B cell (primary cell): Measurements from ENCODE around the gene KPNA5. TPM values are rescaled to one million over a fixed set of nuclear protein-coding genes. Genes with fewer than 3 reads are reported as not detected.

ENCODE experiments used
- ATAC-seq: fragments of 200-7000 bp; cut with Tn5 transposase; one replicate; pipeline ENCODE4 v1.10.0; 2021; ENCODE audit warnings: low read depth, mild to moderate bottlenecking, moderate number of reproducible peaks, moderate library complexity
- CTCF ChIA-PET: fragments of 350-600 bp; sonication (Branson Sonifier 250); formaldehyde crosslinking; loops from one replicate; lab custom pipeline; 2021; ENCODE audit warnings: antibody characterized with exemption, inconsistent platforms; lab: Charles Lee
- POLR2A ChIA-PET: fragments of 350-600 bp; sonication (Branson Sonifier 250); formaldehyde crosslinking; loops from one replicate; lab custom pipeline; 2021; ENCODE audit warnings: antibody characterized with exemption; lab: Charles Lee
- DNase-seq: peaks from one replicate; pipeline ENCODE4 v3.0.0; 2013
- H2AFZ ChIP-seq: 2 replicates; pipeline ENCODE4 v1.6.1; 2012; ENCODE audit warnings: mild to moderate bottlenecking, low read depth, low read length; ENCODE audit not compliant: insufficient read depth, poor library complexity, severe bottlenecking
- H3K27ac ChIP-seq, 2 donors: 1 replicate in 1 of 2; 2 replicates in 1 of 2; pipeline ENCODE4 v1.5.1; 2012 to 2013; ENCODE audit warnings: low read length in 2 of 2, mild to moderate bottlenecking in 2 of 2, moderate library complexity in 1 of 2
- H3K27me3 ChIP-seq, 4 experiments: fragments of 200-600 bp in 1 of 4; sonication (generic) in 1 of 4; replicated peaks in 1 of 4; 1 replicate in 2 of 4; 2 replicates in 2 of 4; pipeline versions ENCODE4 v1.6.1 to v1.7.0; 2013 to 2016; ENCODE audit warnings: low read length in 3 of 4, mild to moderate bottlenecking in 2 of 4, mixed read lengths in 1 of 4, moderate library complexity in 1 of 4; ENCODE audit not compliant: insufficient read depth in 4 of 4, control insufficient read depth in 3 of 4; ENCODE audit errors: control extremely low read depth in 1 of 4
- H3K36me3 ChIP-seq, 2 experiments: replicated peaks in 1 of 2; 1 replicate in 1 of 2; 2 replicates in 1 of 2; pipeline versions ENCODE4 v1.6.1 to v1.7.1; 2013; ENCODE audit warnings: low read length in 1 of 2; ENCODE audit not compliant: insufficient read depth in 2 of 2, control insufficient read depth in 1 of 2; ENCODE audit errors: control extremely low read depth in 1 of 2, extremely low read depth in 1 of 2
- H3K4me1 ChIP-seq, 2 donors: fragments of 200-600 bp in 1 of 2; sonication (generic) in 1 of 2; 1 replicate in 1 of 2; 2 replicates in 1 of 2; pipeline versions ENCODE4 v1.5.1 to v1.6.1; 2013 to 2017; ENCODE audit warnings: low read length in 2 of 2; ENCODE audit not compliant: control insufficient read depth in 2 of 2, insufficient read depth in 2 of 2
- H3K4me2 ChIP-seq: replicated peaks from 2 replicates; pipeline ENCODE3; 2012; ENCODE audit warnings: mild to moderate bottlenecking, low read depth, low read length; ENCODE audit not compliant: poor library complexity, severe bottlenecking
- H3K4me3 ChIP-seq, 5 experiments: fragments of 200-600 bp in 1 of 5; sonication (generic) in 1 of 5; 1 replicate in 3 of 5; 2 replicates in 2 of 5; pipeline versions ENCODE4 v1.5.1 to v1.7.0; 2011 to 2016; ENCODE audit warnings: low read length in 4 of 5, mild to moderate bottlenecking in 4 of 5, low read depth in 2 of 5, control low read depth in 1 of 5, moderate library complexity in 1 of 5; ENCODE audit not compliant: insufficient read depth in 1 of 5; ENCODE audit errors: control extremely low read depth in 1 of 5, extremely low read depth in 1 of 5
- H3K79me2 ChIP-seq: fragments of 200-600 bp; sonication (generic); one replicate; pipeline ENCODE4 v1.6.0; 2016; ENCODE audit warnings: low read length; ENCODE audit not compliant: control insufficient read depth, insufficient read depth
- H3K9ac ChIP-seq: fragments of 200-600 bp; sonication (generic); 2 replicates; pipeline ENCODE4 v1.6.1; 2017; ENCODE audit warnings: mild to moderate bottlenecking, low read length, moderate library complexity
- H3K9me3 ChIP-seq, 3 donors: one replicate each; pipeline versions ENCODE4 v1.6.1 to v1.7.1; 2013; ENCODE audit warnings: low read length in 2 of 3; ENCODE audit not compliant: control insufficient read depth in 2 of 3, insufficient read depth in 1 of 3; ENCODE audit errors: control extremely low read depth in 1 of 3
- H4K20me1 ChIP-seq: 2 replicates; pipeline ENCODE4 v1.6.0; 2012; ENCODE audit warnings: mild to moderate bottlenecking, low read length; ENCODE audit not compliant: insufficient read depth, control insufficient read depth, poor library complexity, severe bottlenecking
- H3K27ac Mint-ChIP-seq: one replicate; pipeline ENCODE4 v1.8.0; 2021; ENCODE audit warnings: mixed read lengths
- H3K27me3 Mint-ChIP-seq: one replicate; pipeline ENCODE4 v1.8.0; 2021; ENCODE audit warnings: mixed read lengths
- H3K4me1 Mint-ChIP-seq: one replicate; pipeline ENCODE4 v1.8.0; 2021; ENCODE audit warnings: mixed read lengths
- H3K4me3 Mint-ChIP-seq: one replicate; pipeline ENCODE4 v1.8.0; 2021; ENCODE audit warnings: mixed read lengths
- H3K9me3 Mint-ChIP-seq: one replicate; pipeline ENCODE4 v1.8.0; 2022; ENCODE audit warnings: mixed read lengths; ENCODE audit not compliant: insufficient read depth
- EZH2 ChIP-seq: IDR thresholded peaks from 2 replicates; pipeline ENCODE4 v1.6.1; 2012; ENCODE audit warnings: borderline replicate concordance, low read depth, mild to moderate bottlenecking, moderate library complexity, low read length; ENCODE audit not compliant: insufficient read depth, poor library complexity, severe bottlenecking
- WGBS: methylation state at CpG from one replicate; pipeline ENCODE4 v1.1.5; 2013; ENCODE audit warnings: missing lambda C conversion rate; ENCODE audit not compliant: insufficient coverage; 5-methylcytosine and 5-hydroxymethylcytosine counted together
- intact Hi-C: fragments of 100-400 bp; cut with micrococcal nuclease; formaldehyde crosslinking; loops from one replicate; pipeline ENCODE4 v1.10.0; 2022
- polyA plus RNA-seq: library from polyadenylated mRNA; depleted of rRNA; stranded (reverse); fragments of >200 nt; gene quantifications from 2 replicates; pipeline ENCODE4 v1.2.3, GENCODE V29; 2012
- total RNA-seq, 2 donors: library from RNA; stranded (reverse); fragments of 120-200 nt in 1 of 2; gene quantifications; 1 replicate in 1 of 2; 2 replicates in 1 of 2; pipeline versions ENCODE4 v1.2.3 to v1.2.4, GENCODE V29; 2013 to 2022
- TF ChIP-seq, protein P1 (sequence below): fragments of 200-600 bp; IDR thresholded peaks from one replicate; pipeline ENCODE4 v1.8.0; 2022; ENCODE audit warnings: antibody characterized with exemption, mild to moderate bottlenecking

KPNA5 gene
- total and polyA plus RNA-seq, 2 donors (not counting 1 experiment from before 2014, with no cell fraction given) = 6.9 to 41.7 TPM

DNA sequence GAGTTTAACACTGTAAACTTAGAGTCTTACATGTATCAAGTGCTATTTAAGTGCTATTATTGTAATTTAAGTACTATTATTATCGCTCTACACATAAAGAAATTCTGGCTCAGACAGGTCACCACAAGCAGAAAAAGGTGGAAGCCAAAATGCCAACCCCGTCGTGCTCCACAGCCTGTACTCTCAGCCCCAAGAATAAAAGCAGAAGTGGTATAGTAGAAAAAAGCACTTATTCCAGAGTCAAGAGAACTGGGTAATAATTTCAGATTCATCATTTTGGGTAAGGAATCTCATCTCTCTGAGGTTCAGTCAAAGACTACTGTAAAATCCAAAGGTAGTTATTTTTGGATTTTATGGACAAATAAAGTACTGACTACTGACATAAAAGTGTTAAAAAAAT is 13.4 kb upstream of the KPNA5 start:
- no peaks in the 10 kb centered on the region for H3K9me3 Mint-ChIP-seq
- Histone ChIP-seq H2AFZ (no peak overlapping the region), H3K27ac (peak overlapping the region; percentile 88 to 92), H3K4me2 (peak overlapping the region; percentile 76), H3K4me3 (peak overlapping the region; percentile 73 to 96 (median 91)), H3K27me3 (no peaks in the 10 kb centered on the region), H3K9me3 (peaks cover 0 to 5% (median 0%) of the 10 kb centered on the region in 3 donors), H3K4me1 (peaks cover 15 to 26% of the 10 kb centered on the region in 2 donors), H4K20me1 (no peaks in the 10 kb centered on the region), H3K9ac (peak overlapping the region; percentile 88), H3K36me3 (no peaks in the 10 kb centered on the region), H3K79me2 (peaks cover 59% of the 10 kb centered on the region)
- TF ChIP-seq, protein P1, sequence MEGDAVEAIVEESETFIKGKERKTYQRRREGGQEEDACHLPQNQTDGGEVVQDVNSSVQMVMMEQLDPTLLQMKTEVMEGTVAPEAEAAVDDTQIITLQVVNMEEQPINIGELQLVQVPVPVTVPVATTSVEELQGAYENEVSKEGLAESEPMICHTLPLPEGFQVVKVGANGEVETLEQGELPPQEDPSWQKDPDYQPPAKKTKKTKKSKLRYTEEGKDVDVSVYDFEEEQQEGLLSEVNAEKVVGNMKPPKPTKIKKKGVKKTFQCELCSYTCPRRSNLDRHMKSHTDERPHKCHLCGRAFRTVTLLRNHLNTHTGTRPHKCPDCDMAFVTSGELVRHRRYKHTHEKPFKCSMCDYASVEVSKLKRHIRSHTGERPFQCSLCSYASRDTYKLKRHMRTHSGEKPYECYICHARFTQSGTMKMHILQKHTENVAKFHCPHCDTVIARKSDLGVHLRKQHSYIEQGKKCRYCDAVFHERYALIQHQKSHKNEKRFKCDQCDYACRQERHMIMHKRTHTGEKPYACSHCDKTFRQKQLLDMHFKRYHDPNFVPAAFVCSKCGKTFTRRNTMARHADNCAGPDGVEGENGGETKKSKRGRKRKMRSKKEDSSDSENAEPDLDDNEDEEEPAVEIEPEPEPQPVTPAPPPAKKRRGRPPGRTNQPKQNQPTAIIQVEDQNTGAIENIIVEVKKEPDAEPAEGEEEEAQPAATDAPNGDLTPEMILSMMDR = no peak
- no peak for TF ChIP-seq EZH2
- H3K27ac Mint-ChIP-seq = peak overlapping the region; percentile 61
- H3K4me1 Mint-ChIP-seq = peaks cover 36% of the 10 kb centered on the region
- POLR2A ChIA-PET = interaction anchor here (2.3 kb wide), 1 partner anchor 14 kb away, joined by 27 read pairs; the partner anchor contains the start of gene KPNA5
- ATAC-seq (peak; percentile 52), DNase-seq (peak; percentile 76)
- H3K4me3 Mint-ChIP-seq = peak overlapping the region; percentile 100
- no CpG with 5 or more reads among the region's 3 CpGs for WGBS
- H3K27me3 Mint-ChIP-seq = peaks cover 11% of the 10 kb centered on the region
- CTCF ChIA-PET = interaction anchor here (1.5 kb wide), 1 partner anchor 12 kb away, joined by 6 read pairs; no protein-coding TSS in a partner anchor
- intact Hi-C loops = loop anchor here (1.0 to 10.0 kb wide), 7 partner anchors 14 to 653 kb away; partner anchors contain the start of genes CALHM6, KPNA5, NT5DC1 and RWDD1

GRCh38 chr6:116672306-116672705 is 8.7 kb upstream of the KPNA5 start:
- peaks cover 0 to 5% (median 0%) of the 10 kb centered on the region in 3 donors for H3K9me3 ChIP-seq
- no peaks in the 10 kb centered on the region for H3K36me3 ChIP-seq
- ChIA-PET CTCF (interaction anchor here (2.5 kb wide), 1 partner anchor 9 kb away, joined by 8 read pairs; the partner anchor contains the start of gene KPNA5), POLR2A (interaction anchor here (1.9 kb wide), 1 partner anchor 9 kb away, joined by 5 read pairs; the partner anchor contains the start of gene KPNA5)
- 88% methylated on average over 4 of the region's 4 CpGs for WGBS
- no peaks in the 10 kb centered on the region for H3K27me3 ChIP-seq
- no peak overlapping the region for H3K4me3 ChIP-seq
- peaks cover 16% of the 10 kb centered on the region for H3K79me2 ChIP-seq
- H4K20me1 ChIP-seq = no peaks in the 10 kb centered on the region
- intact Hi-C loops = no loop called here
- Mint-ChIP-seq H3K9me3 (no peaks in the 10 kb centered on the region), H3K27ac (no peak overlapping the region), H3K4me3 (no peak overlapping the region), H3K4me1 (peaks cover 9% of the 10 kb centered on the region), H3K27me3 (peaks cover 11% of the 10 kb centered on the region)
- H3K4me2 ChIP-seq = no peak overlapping the region
- H3K27ac ChIP-seq = no peak overlapping the region
- ATAC-seq (no peak), DNase-seq (no peak)
- H3K4me1 ChIP-seq = peaks cover 5 to 8% of the 10 kb centered on the region in 2 donors
- H3K9ac ChIP-seq = no peak overlapping the region
- H2AFZ ChIP-seq = no peak overlapping the region
- TF ChIP-seq, protein P1 = no peak
- no peak for TF ChIP-seq EZH2
